IMR-90 (cell line): Measurements from ENCODE around the gene C1QTNF5.

ENCODE experiments used
- CEBPB ChIP-seq: IDR thresholded peaks from 2 replicates; pipeline ENCODE4 v1.6.1; 2012; ENCODE audit warnings: low read depth, low read length, improper control_type of control experiment
- CHD1 ChIP-seq: IDR thresholded peaks from 2 replicates; pipeline ENCODE4 v1.6.1; 2012; ENCODE audit warnings: low read depth, low read length, improper control_type of control experiment
- CTCF ChIP-seq: conservative IDR thresholded peaks from 2 replicates; pipeline ENCODE4 v1.5.1; 2012; ENCODE audit warnings: mild to moderate bottlenecking, low read depth, low read length, improper control_type of control experiment
- ELK1 ChIP-seq: fragments of 150-350 bp; IDR thresholded peaks from 2 replicates; pipeline ENCODE4 v1.6.1; 2016; ENCODE audit warnings: low read depth, mild to moderate bottlenecking, low read length, moderate library complexity, borderline replicate concordance
- FOS ChIP-seq: fragments of 150-350 bp; IDR thresholded peaks from 2 replicates; pipeline ENCODE4 v1.6.1; 2016; ENCODE audit warnings: low read depth, low read length
- MAZ ChIP-seq: IDR thresholded peaks from 2 replicates; pipeline ENCODE4 v1.6.1; 2012; ENCODE audit warnings: low read depth, mild to moderate bottlenecking, low read length, improper control_type of control experiment, moderate library complexity, borderline replicate concordance
- MXI1 ChIP-seq: IDR thresholded peaks from 2 replicates; pipeline ENCODE4 v1.6.1; 2012; ENCODE audit warnings: low read depth, mild to moderate bottlenecking, low read length, moderate library complexity, borderline replicate concordance
- POLR2A ChIP-seq: IDR thresholded peaks from 2 replicates; pipeline ENCODE4 v1.6.1; 2012; ENCODE audit warnings: mild to moderate bottlenecking, low read depth, low read length
- RAD21 ChIP-seq: IDR thresholded peaks from 2 replicates; pipeline ENCODE4 v1.6.1; 2012; ENCODE audit warnings: low read length, improper control_type of control experiment
- RCOR1 ChIP-seq: IDR thresholded peaks from 2 replicates; pipeline ENCODE4 v1.6.1; 2012; ENCODE audit warnings: mild to moderate bottlenecking, low read length, improper control_type of control experiment; ENCODE audit not compliant: insufficient replicate concordance
- RFX5 ChIP-seq: IDR thresholded peaks from 2 replicates; pipeline ENCODE4 v1.8.0; 2012; ENCODE audit warnings: low read depth, mild to moderate bottlenecking, low read length, moderate library complexity
- SMC3 ChIP-seq: fragments of 150-350 bp; IDR thresholded peaks from 2 replicates; pipeline ENCODE4 v1.6.1; 2016; ENCODE audit warnings: low read depth, mild to moderate bottlenecking, antibody characterized with exemption, low read length, moderate library complexity
- TF ChIP-seq, protein P1 (sequence below): fragments of 150-350 bp; IDR thresholded peaks from 2 replicates; pipeline ENCODE4 v1.6.1; 2017; ENCODE audit warnings: mild to moderate bottlenecking, antibody characterized with exemption, low read length, low read depth

DNA sequence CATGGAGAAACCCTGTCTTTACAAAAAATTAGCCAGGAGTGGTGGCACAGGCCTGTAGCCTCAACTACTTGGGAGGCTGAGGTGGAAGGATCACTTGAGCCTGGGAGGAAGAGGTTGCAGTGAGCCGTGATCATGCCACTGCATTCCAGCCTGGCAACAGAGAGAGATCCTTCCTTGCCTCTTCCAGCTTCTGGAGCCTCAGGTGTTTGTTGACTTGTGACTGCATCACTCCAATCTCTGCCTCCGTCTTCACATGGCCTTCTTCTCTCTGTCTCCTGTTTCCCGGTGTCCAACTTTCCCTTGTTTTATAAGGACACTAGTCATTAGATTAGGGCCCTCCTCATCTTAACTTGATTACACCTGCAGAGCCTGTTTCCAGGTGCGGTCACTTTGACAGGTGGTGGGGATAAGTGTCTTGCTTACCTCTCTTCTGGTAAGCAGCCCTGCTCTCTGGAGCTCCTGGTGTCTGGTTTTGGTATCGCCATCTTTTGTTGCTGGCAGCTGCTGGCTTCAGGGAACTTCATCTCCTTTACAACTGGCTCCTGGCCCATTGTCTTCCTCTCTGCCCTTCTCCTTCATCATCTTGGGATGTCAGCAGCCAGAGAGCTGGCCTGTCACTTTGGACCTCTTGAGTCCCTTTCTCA is 49.0 kb upstream of the C1QTNF5 start:
- TF ChIP-seq CTCF (peak; percentile 27; the same call in 1 of the 2 replicates), CEBPB (no peak), CHD1 (no peak), SMC3 (0 out of 2 replicates have a peak, but pooled peaks have one; percentile 5), MXI1 (no peak), RCOR1 (no peak), ELK1 (no peak), POLR2A (no peak), RFX5 (no peak), MAZ (no peak), RAD21 (0 out of 2 replicates have a peak, but pooled peaks have one; percentile 13), FOS (no peak)
- TF ChIP-seq, protein P1, sequence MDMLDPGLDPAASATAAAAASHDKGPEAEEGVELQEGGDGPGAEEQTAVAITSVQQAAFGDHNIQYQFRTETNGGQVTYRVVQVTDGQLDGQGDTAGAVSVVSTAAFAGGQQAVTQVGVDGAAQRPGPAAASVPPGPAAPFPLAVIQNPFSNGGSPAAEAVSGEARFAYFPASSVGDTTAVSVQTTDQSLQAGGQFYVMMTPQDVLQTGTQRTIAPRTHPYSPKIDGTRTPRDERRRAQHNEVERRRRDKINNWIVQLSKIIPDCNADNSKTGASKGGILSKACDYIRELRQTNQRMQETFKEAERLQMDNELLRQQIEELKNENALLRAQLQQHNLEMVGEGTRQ, result no peak
